ENCODE results near the gene RPS18. TPM values are rescaled to one million over a fixed set of nuclear protein-coding genes. Genes with fewer than 3 reads are reported as not detected.
"Not testable (repeated sequence)": the region's sequence is repeated elsewhere in the genome, so short reads cannot be mapped to it uniquely, and the experiment has no call there.

RPS18 gene
- total RNA-seq, 1 experiment from 2014 or later = 3,216 TPM

- Histone ChIP-seq H4K8ac (replicated peaks; ENCODE audit: insufficient read length, low read depth, low read length) (no peak overlapping the region), H3K56ac (ENCODE audit: insufficient read length, low read depth, low read length) (no peak overlapping the region), H4K5ac (ENCODE audit: insufficient read length, low read depth, low read length) (no peak overlapping the region), H2BK120ac (ENCODE audit: low read depth, low read length, poor library complexity, severe bottlenecking) (no peak overlapping the region), H3K9ac (ENCODE audit: extremely low read depth, insufficient read length, low read length) (no peak overlapping the region), H4K20me1 (ENCODE audit: control insufficient read depth, insufficient read depth, insufficient read length) (no peaks in the 10 kb centered on the region), H2AFZ (ENCODE audit: low read length) (no peak overlapping the region), H2BK12ac (ENCODE audit: insufficient read length, low read depth, low read length) (no peak overlapping the region), H3K14ac (ENCODE audit: insufficient read depth, low read length) (no peak overlapping the region), H3K23ac (ENCODE audit: insufficient read length, low read depth, low read length) (no peak overlapping the region), H3K79me2 (ENCODE audit: insufficient read depth, low read length) (no peaks in the 10 kb centered on the region), H2BK5ac (ENCODE audit: insufficient read length, low read length) (no peak overlapping the region), H3K9me3 (ENCODE audit: control insufficient read depth, low read depth, low read length) (no peaks in the 10 kb centered on the region), H3K79me1 (ENCODE audit: insufficient read depth, low read depth, low read length, poor library complexity, severe bottlenecking) (no peaks in the 10 kb centered on the region), H2AK5ac (ENCODE audit: insufficient read length, low read length) (no peak overlapping the region), H2BK20ac (ENCODE audit: low read depth, low read length, poor library complexity, severe bottlenecking) (no peak overlapping the region), H3K27me3 (ENCODE audit: insufficient read depth, low read length) (no peaks in the 10 kb centered on the region), H3K4ac (ENCODE audit: low read depth, low read length) (no peak overlapping the region), H3K4me1 (ENCODE audit: insufficient read depth, low read length) (no peaks in the 10 kb centered on the region), H3K23me2 (ENCODE audit: insufficient read length, low read depth, low read length, poor library complexity, severe bottlenecking) (no peaks in the 10 kb centered on the region), H4K91ac (ENCODE audit: insufficient read length, low read depth, low read length) (no peak overlapping the region), H2BK15ac (ENCODE audit: low read depth, low read length) (no peak overlapping the region), H3K4me2 (ENCODE audit: insufficient read depth, insufficient read length, low read length) (no peak overlapping the region), H3K27ac (ENCODE audit: insufficient read length, low read depth, low read length) (no peak overlapping the region), H3T11ph (ENCODE audit: low read length) (no peak overlapping the region), H3K18ac (ENCODE audit: insufficient read length, low read depth, low read length) (no peak overlapping the region)
- TF ChIP-seq CTCF (conservative IDR thresholded peaks at IDR 0.05) = no peak
- no peak for DNase-seq
- no peak overlapping the region for H3K4me3 Mint-ChIP-seq
- H3K27me3 Mint-ChIP-seq (ENCODE audit: low read depth) = no peaks in the 10 kb centered on the region
- 0 out of 4 replicates have a peak, but pooled peaks cover 0 to 3% of the 10 kb centered on the region in 2 experiments for H3K4me1 Mint-ChIP-seq
- peaks cover 12 to 55% (median 41%) of the 10 kb centered on the region in 3 experiments for H3K36me3 Mint-ChIP-seq (ENCODE audit: insufficient read depth in 1 of 3, low read depth in 3 of 3)
- H3K9me3 Mint-ChIP-seq = no peaks in the 10 kb centered on the region
- H3K27ac Mint-ChIP-seq = no peak overlapping the region
- no CpG with 5 or more reads among the region's 5 CpGs for WGBS (ENCODE audit: extremely low coverage, insufficient read length, low lambda C conversion rate)
Observed at GRCh38 chr6:33259032-33259431, 12.8 kb upstream of the RPS18 start.

- H3K4me1 Mint-ChIP-seq; H2AK5ac ChIP-seq (ENCODE audit: insufficient read length, low read length); H3K79me1 ChIP-seq (ENCODE audit: insufficient read depth, low read depth, low read length, poor library complexity, severe bottlenecking); H2BK5ac ChIP-seq (ENCODE audit: insufficient read length, low read length); H4K5ac ChIP-seq (ENCODE audit: insufficient read length, low read depth, low read length); H3K18ac ChIP-seq (ENCODE audit: insufficient read length, low read depth, low read length); H3K27ac Mint-ChIP-seq; H4K8ac ChIP-seq (replicated peaks; ENCODE audit: insufficient read length, low read depth, low read length); H3K4ac ChIP-seq (ENCODE audit: low read depth, low read length); H3K9ac ChIP-seq (ENCODE audit: extremely low read depth, insufficient read length, low read length); H3K9me3 ChIP-seq (ENCODE audit: control insufficient read depth, low read depth, low read length); H2BK15ac ChIP-seq (ENCODE audit: low read depth, low read length); H3K4me1 ChIP-seq (ENCODE audit: insufficient read depth, low read length); H3T11ph ChIP-seq (ENCODE audit: low read length); H2BK12ac ChIP-seq (ENCODE audit: insufficient read length, low read depth, low read length); H3K4me2 ChIP-seq (ENCODE audit: insufficient read depth, insufficient read length, low read length); DNase-seq; H3K56ac ChIP-seq (ENCODE audit: insufficient read length, low read depth, low read length); H3K79me2 ChIP-seq (ENCODE audit: insufficient read depth, low read length); H3K23me2 ChIP-seq (ENCODE audit: insufficient read length, low read depth, low read length, poor library complexity, severe bottlenecking); H3K14ac ChIP-seq (ENCODE audit: insufficient read depth, low read length); H3K4me3 Mint-ChIP-seq; H2BK120ac ChIP-seq (ENCODE audit: low read depth, low read length, poor library complexity, severe bottlenecking); H4K20me1 ChIP-seq (ENCODE audit: control insufficient read depth, insufficient read depth, insufficient read length); H3K9me3 Mint-ChIP-seq; H3K27me3 Mint-ChIP-seq (ENCODE audit: low read depth); H2BK20ac ChIP-seq (ENCODE audit: low read depth, low read length, poor library complexity, severe bottlenecking); H4K91ac ChIP-seq (ENCODE audit: insufficient read length, low read depth, low read length); H2AFZ ChIP-seq (ENCODE audit: low read length); H3K23ac ChIP-seq (ENCODE audit: insufficient read length, low read depth, low read length); H3K27ac ChIP-seq (ENCODE audit: insufficient read length, low read depth, low read length); H3K27me3 ChIP-seq (ENCODE audit: insufficient read depth, low read length): not testable (repeated sequence)
- WGBS (ENCODE audit: extremely low coverage, insufficient read length, low lambda C conversion rate) = no CpG with 5 or more reads among the region's 3 CpGs
- H3K36me3 Mint-ChIP-seq (ENCODE audit: insufficient read depth in 1 of 3, low read depth in 3 of 3) = peaks cover 26 to 72% (median 60%) of the 10 kb centered on the region in 3 experiments
Observed at GRCh38 chr6:33262490-33262889, 9.4 kb upstream of the RPS18 start.

Data from H9 (cell line).